ENCODE results near the gene NUDT10.
"Not testable (repeated sequence)": the region's sequence is repeated elsewhere in the genome, so short reads cannot be mapped to it uniquely, and the experiment has no call there.

NUDT10 gene

DNA sequence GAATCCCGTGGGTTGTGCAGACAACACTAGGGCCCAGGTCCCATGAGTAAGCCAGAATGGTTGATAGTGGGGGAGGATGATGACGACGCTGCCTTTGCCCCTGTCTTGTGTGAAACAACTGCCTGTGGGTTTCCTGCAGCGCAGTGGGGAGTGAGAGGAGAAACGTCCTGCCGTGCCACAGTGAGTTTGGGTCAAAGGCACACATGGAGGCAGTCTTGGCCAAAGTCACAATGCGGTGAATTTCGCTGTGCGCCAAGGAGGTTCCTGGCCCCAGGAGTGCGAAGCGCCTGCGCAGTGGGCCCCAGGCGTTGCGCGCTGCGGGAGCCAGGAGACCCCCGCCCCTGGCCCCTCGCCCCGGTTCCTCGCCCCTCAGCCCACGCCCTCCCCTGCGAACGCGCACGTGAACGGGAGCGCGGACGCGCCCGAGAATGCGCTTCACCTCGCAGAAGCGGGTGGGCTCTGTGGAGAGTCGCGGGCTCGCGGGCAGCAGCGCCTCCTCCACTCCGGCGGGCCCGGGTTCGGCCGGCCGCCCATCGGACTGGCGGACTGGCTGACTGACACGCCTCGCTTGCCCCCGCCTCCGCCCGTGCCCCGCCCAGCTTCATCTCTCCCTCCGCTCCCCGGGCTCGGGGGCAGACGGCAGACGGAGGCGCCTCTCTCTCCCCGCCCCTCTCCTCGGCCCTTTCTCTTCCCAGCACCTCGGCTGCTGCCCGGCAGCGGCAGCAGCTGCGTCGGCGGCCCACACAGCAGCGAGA lies at the start of gene NUDT10:
TSS of gene NUDT10 (plus strand) at position 635 of the 755 bp plus-strand sequence. CDS start 144 bp downstream, outside the sequence.
- Histone ChIP-seq H3K27ac (ENCODE audit: low read length) (no peak within 1 kb of the TSS), H3K9me3 (ENCODE audit: control insufficient read depth, low read depth, low read length) (no peaks in the 10 kb centered on the region), H3K4me1 (ENCODE audit: control insufficient read depth, low read depth, low read length) (no peaks in the 10 kb centered on the region), H3K36me3 (ENCODE audit: control insufficient read depth, low read depth, low read length) (no peaks in the 10 kb centered on the region), H3K4me3 (ENCODE audit: low read length) (peak within 1 kb of the TSS; percentile 59), H3K27me3 (ENCODE audit: control insufficient read depth, insufficient read depth, low read length) (no peaks in the 10 kb centered on the region), H3K9ac (ENCODE audit: low read length) (peak within 1 kb of the TSS; percentile 58)

DNA sequence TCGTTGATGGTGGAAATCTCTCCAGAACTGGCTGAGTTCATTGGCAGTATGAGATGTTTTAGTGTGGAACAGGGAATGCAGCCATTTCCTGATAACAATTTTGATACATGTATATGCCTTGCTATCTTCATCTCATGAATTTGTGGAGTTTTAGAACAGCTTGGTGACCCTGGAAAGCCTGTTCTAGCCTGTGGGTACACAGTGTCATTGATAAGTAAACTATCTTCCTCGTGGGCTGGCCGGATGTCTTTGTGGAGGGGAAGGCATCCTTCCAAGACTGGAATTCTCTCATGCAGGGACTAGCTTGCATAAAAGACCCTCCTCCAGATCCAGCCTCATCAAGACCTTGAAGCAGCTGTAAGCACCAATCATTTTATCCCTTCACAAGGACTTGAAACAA lies 40.2 kb upstream of the NUDT10 start:
- Histone ChIP-seq H3K36me3 (ENCODE audit: control insufficient read depth, low read depth, low read length) (no peaks in the 10 kb centered on the region), H3K4me3 (ENCODE audit: low read length) (no peak overlapping the region), H3K27ac (ENCODE audit: low read length) (no peak overlapping the region), H3K4me1 (ENCODE audit: control insufficient read depth, low read depth, low read length) (no peaks in the 10 kb centered on the region), H3K27me3 (ENCODE audit: control insufficient read depth, insufficient read depth, low read length) (no peaks in the 10 kb centered on the region), H3K9ac (ENCODE audit: low read length) (no peak overlapping the region), H3K9me3 (ENCODE audit: control insufficient read depth, low read depth, low read length) (peaks cover 4% of the 10 kb centered on the region)

DNA sequence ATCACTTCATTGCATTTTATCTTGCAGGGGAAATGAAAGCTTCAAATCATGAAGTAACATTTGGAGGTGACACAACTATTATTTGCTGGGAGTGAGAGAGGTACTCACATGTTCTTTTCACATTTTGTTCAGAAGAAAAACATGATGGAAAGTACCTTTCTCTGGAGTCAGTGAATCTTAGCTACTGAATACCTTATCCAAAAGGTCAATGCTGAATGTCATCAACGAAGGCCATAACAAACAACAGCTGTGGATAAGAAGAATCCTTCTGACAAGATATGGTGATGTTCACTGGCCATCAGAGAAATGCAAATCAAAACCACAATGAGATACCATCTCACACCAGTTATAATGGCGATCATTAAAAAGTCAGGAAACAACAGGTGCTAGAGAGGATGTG lies 36.5 kb upstream of the NUDT10 start:
- H3K4me3 ChIP-seq (ENCODE audit: low read length): no peak overlapping the region
- H3K36me3 ChIP-seq (ENCODE audit: control insufficient read depth, low read depth, low read length): no peaks in the 10 kb centered on the region
- H3K27ac ChIP-seq (ENCODE audit: low read length): no peak overlapping the region
- no peak overlapping the region for H3K9ac ChIP-seq (ENCODE audit: low read length)
- peaks cover 4% of the 10 kb centered on the region for H3K9me3 ChIP-seq (ENCODE audit: control insufficient read depth, low read depth, low read length)
- no peaks in the 10 kb centered on the region for H3K4me1 ChIP-seq (ENCODE audit: control insufficient read depth, low read depth, low read length)
- no peaks in the 10 kb centered on the region for H3K27me3 ChIP-seq (ENCODE audit: control insufficient read depth, insufficient read depth, low read length)

DNA sequence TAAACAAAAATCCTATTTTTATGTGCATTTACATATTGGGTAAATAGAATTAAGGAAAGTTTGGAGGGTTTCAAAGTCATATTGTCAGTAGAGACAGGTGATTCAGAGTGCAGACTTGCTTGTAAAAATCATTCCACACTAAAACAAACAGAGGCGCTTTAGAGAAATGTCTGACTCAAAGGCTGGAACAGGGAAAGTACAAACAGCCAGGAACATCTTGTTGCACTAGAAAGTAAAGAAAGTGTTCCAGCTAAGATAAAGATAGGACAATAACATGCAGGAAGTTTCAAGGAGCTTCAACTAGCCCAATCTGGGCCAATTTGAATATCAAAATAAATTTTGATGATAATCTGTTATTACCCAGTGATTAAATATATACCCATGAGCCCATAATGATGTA lies 16.4 kb upstream of the NUDT10 start:
- H3K36me3 ChIP-seq (ENCODE audit: control insufficient read depth, low read depth, low read length): no peaks in the 10 kb centered on the region
- H3K9me3 ChIP-seq (ENCODE audit: control insufficient read depth, low read depth, low read length): peaks cover 18% of the 10 kb centered on the region
- no peak overlapping the region for H3K4me3 ChIP-seq (ENCODE audit: low read length)
- no peaks in the 10 kb centered on the region for H3K27me3 ChIP-seq (ENCODE audit: control insufficient read depth, insufficient read depth, low read length)
- no peak overlapping the region for H3K9ac ChIP-seq (ENCODE audit: low read length)
- no peaks in the 10 kb centered on the region for H3K4me1 ChIP-seq (ENCODE audit: control insufficient read depth, low read depth, low read length)
- no peak overlapping the region for H3K27ac ChIP-seq (ENCODE audit: low read length)

DNA sequence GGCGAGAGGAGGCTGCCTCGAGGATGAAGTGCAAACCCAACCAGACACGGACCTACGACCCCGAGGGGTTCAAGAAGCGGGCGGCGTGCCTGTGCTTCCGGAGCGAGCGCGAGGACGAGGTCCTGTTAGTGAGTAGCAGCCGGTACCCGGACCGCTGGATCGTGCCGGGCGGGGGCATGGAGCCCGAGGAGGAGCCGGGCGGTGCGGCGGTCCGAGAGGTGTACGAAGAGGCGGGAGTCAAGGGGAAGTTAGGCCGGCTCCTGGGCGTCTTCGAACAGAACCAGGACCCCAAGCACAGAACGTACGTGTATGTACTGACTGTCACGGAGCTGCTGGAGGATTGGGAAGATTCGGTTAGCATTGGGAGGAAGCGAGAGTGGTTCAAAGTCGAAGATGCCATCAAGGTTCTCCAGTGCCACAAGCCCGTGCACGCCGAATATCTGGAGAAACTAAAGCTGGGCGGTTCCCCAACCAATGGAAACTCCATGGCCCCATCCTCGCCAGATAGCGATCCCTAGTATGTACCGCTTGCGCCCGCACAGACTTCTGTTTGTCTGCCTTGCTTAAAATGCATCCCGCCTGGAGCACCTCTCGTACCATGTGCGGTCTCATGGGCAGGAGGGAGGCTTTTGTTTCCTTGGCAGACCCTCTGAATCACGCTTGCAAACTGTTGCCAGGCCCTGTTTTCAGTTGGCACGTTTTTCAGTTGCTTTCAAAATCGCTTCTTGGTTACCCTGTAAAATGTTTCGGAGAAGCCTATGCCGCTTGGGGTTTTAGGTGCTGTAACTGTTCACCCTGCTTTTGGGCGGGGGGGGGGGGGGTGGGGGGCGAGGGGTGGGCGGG lies 542 bp downstream of the NUDT10 start:
- H3K4me1 ChIP-seq (ENCODE audit: control insufficient read depth, low read depth, low read length); H3K27me3 ChIP-seq (ENCODE audit: control insufficient read depth, insufficient read depth, low read length); H3K27ac ChIP-seq (ENCODE audit: low read length); H3K9me3 ChIP-seq (ENCODE audit: control insufficient read depth, low read depth, low read length); H3K36me3 ChIP-seq (ENCODE audit: control insufficient read depth, low read depth, low read length): not testable (repeated sequence)
- H3K4me3 ChIP-seq (ENCODE audit: low read length): peak overlapping the region; percentile 59
- H3K9ac ChIP-seq (ENCODE audit: low read length): peak overlapping the region; percentile 58

DNA sequence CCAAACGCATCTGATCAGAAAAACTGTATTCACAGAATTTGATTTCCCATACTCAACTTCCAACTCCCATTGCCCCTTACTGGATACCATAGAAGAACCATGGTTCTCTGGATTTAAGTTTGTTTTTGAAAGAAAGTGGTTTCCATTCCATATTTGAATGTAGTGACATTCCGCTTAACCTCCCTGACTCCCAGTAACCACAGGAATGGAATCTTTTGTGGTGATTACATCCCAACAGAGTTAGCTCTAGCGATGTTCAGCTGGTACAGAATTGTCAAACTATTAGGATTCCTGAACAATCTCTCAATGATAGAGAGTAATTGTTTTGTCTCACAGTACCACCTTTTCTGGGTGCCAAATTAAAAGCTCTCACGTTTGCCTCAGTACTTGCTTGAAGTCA lies 1.7 kb downstream of the NUDT10 start:
- no peaks in the 10 kb centered on the region for H3K9me3 ChIP-seq (ENCODE audit: control insufficient read depth, low read depth, low read length)
- no peaks in the 10 kb centered on the region for H3K36me3 ChIP-seq (ENCODE audit: control insufficient read depth, low read depth, low read length)
- H3K4me1 ChIP-seq (ENCODE audit: control insufficient read depth, low read depth, low read length): no peaks in the 10 kb centered on the region
- no peaks in the 10 kb centered on the region for H3K27me3 ChIP-seq (ENCODE audit: control insufficient read depth, insufficient read depth, low read length)
- H3K9ac ChIP-seq (ENCODE audit: low read length): peak overlapping the region; percentile 28
- no peak overlapping the region for H3K27ac ChIP-seq (ENCODE audit: low read length)
- H3K4me3 ChIP-seq (ENCODE audit: low read length): peak overlapping the region; percentile 51

DNA sequence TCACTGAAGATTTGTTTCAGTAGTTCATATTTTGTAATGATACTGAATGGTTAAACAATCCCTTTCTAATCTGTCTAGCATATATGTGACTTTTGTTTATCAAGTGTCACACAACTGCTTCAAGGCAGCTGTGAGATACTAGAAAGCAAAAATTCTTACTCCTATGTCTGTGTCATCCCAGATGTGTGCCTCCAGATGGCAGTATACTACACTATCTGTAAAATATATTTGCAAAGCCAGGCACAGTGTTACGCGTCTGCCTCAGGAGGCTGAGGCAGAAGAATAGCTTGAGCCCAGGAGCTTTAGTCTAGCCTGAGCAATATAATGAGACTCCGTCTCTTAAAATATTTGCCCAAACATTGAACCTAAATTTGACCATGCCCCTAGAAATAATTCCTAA lies 4.0 kb downstream of the NUDT10 start:
- no peaks in the 10 kb centered on the region for H3K36me3 ChIP-seq (ENCODE audit: control insufficient read depth, low read depth, low read length)
- peaks cover 5% of the 10 kb centered on the region for H3K9me3 ChIP-seq (ENCODE audit: control insufficient read depth, low read depth, low read length)
- H3K4me3 ChIP-seq (ENCODE audit: low read length): no peak overlapping the region
- H3K27ac ChIP-seq (ENCODE audit: low read length): no peak overlapping the region
- no peaks in the 10 kb centered on the region for H3K27me3 ChIP-seq (ENCODE audit: control insufficient read depth, insufficient read depth, low read length)
- H3K9ac ChIP-seq (ENCODE audit: low read length): no peak overlapping the region
- H3K4me1 ChIP-seq (ENCODE audit: control insufficient read depth, low read depth, low read length): no peaks in the 10 kb centered on the region

DNA sequence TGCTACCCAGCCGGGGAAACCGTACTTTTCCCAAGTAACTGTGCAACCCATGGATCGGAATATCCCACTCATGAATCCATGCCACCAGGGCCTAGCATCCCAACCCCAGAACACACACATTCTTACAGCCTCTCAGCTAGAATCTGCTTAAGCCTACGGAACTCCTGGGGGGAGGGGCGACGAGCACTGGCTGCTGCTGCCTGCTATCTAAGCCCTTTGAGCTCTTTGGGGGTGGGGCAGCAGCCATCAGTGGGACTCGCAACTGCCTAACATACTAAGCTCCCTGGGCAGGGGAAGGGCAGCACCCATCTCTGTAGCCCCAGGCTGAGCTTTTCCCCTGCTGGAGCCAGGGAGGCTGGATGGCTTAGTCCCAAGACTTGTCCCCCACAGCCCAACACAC lies 28.6 kb downstream of the NUDT10 start:
- Histone ChIP-seq H3K36me3 (ENCODE audit: control insufficient read depth, low read depth, low read length) (no peaks in the 10 kb centered on the region), H3K9me3 (ENCODE audit: control insufficient read depth, low read depth, low read length) (peaks cover 13% of the 10 kb centered on the region)

DNA sequence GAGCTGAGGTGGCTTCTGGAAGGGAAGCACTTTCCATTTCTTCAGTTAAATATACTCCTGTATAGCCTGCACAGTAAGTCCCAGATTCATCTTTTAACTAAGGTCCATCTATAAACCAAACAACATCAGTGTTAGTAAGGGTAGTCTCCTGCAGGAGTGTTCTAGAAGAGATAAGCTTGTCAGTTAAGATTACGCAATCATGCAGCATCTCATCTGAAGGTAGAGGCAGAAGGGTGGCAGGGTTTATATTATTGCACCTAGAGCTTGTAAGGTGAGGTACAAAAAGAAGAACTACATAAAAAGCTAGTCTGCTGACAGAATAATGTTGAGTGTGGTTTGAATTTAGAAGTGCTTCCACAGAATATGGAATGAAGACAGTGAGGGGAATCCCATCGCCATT lies 44.0 kb downstream of the NUDT10 start:
- Histone ChIP-seq H3K4me1 (ENCODE audit: control insufficient read depth, low read depth, low read length) (no peaks in the 10 kb centered on the region), H3K36me3 (ENCODE audit: control insufficient read depth, low read depth, low read length) (no peaks in the 10 kb centered on the region), H3K27me3 (ENCODE audit: control insufficient read depth, insufficient read depth, low read length) (no peaks in the 10 kb centered on the region), H3K27ac (ENCODE audit: low read length) (no peak overlapping the region), H3K9ac (ENCODE audit: low read length) (no peak overlapping the region), H3K4me3 (ENCODE audit: low read length) (no peak overlapping the region), H3K9me3 (ENCODE audit: control insufficient read depth, low read depth, low read length) (peaks cover 14% of the 10 kb centered on the region)

More for the DNA sequence above, 28.6 kb downstream of the NUDT10 start:
- Histone ChIP-seq H3K27ac (ENCODE audit: low read length) (no peak overlapping the region), H3K9ac (ENCODE audit: low read length) (no peak overlapping the region), H3K4me3 (ENCODE audit: low read length) (no peak overlapping the region), H3K4me1 (ENCODE audit: control insufficient read depth, low read depth, low read length) (no peaks in the 10 kb centered on the region), H3K27me3 (ENCODE audit: control insufficient read depth, insufficient read depth, low read length) (no peaks in the 10 kb centered on the region)

All from iPS-18a (cell line).